Kidney glomerular epithelial cell (primary cell): Measurements from ENCODE around the gene TRIM25.
"Not testable (repeated sequence)": the region's sequence is repeated elsewhere in the genome, so short reads cannot be mapped to it uniquely, and the experiment has no call there.

ENCODE experiments used
- DNase-seq: peaks from one replicate; lab custom pipeline; 2025; lab: John Stamatoyannopoulos, UW

Gene TRIM25

GRCh38 chr17:56913867-56914580 lies at the start of gene TRIM25:
TSS of gene TRIM25 (minus strand) at chr17:56914049. CDS start at chr17:56913988, 61 bp downstream.
- DNase-seq, result peak; percentile 60

- DNase-seq, result peak; percentile 78
Measured at GRCh38 chr17:56960596-56961538, 47.0 kb upstream of the TRIM25 start, which contains the start of gene COIL. TSS of gene COIL (minus strand) at chr17:56961050. CDS start at chr17:56961019, 31 bp downstream.

- no peak for DNase-seq
Measured at GRCh38 chr17:56956992-56957391, 43.1 kb upstream of the TRIM25 start.

GRCh38 chr17:56949595-56949994 lies 35.7 kb upstream of the TRIM25 start:
- DNase-seq, result no peak

- DNase-seq, result no peak
Measured at GRCh38 chr17:56948491-56948890, 34.6 kb upstream of the TRIM25 start.

- no peak for DNase-seq
Measured at GRCh38 chr17:56947741-56948140, 33.9 kb upstream of the TRIM25 start.

GRCh38 chr17:56945938-56946505 lies 32.2 kb upstream of the TRIM25 start:
- no peak for DNase-seq

- DNase-seq, result no peak
Measured at GRCh38 chr17:56943505-56944125, 29.8 kb upstream of the TRIM25 start.

GRCh38 chr17:56939869-56940484 lies 26.1 kb upstream of the TRIM25 start:
- peak; percentile 65 for DNase-seq

- not testable (repeated sequence) for DNase-seq
Measured at GRCh38 chr17:56938206-56938605, 24.4 kb upstream of the TRIM25 start.

- DNase-seq, result no peak
Measured at GRCh38 chr17:56937687-56938086, 23.8 kb upstream of the TRIM25 start.

- DNase-seq, result no peak
Measured at GRCh38 chr17:56936697-56937322, 23.0 kb upstream of the TRIM25 start.

GRCh38 chr17:56935461-56935860 lies 21.6 kb upstream of the TRIM25 start:
- no peak for DNase-seq

- DNase-seq, result no peak
Measured at GRCh38 chr17:56934280-56934679, 20.4 kb upstream of the TRIM25 start.

GRCh38 chr17:56933868-56934267 lies 20.0 kb upstream of the TRIM25 start:
- DNase-seq, result no peak

GRCh38 chr17:56933151-56933745 lies 19.4 kb upstream of the TRIM25 start:
- DNase-seq, result no peak

- no peak for DNase-seq
Measured at GRCh38 chr17:56930739-56931337, 17.0 kb upstream of the TRIM25 start.

- no peak for DNase-seq
Measured at GRCh38 chr17:56929362-56929969, 15.6 kb upstream of the TRIM25 start.

- no peak for DNase-seq
Measured at GRCh38 chr17:56928586-56928985, 14.7 kb upstream of the TRIM25 start.

GRCh38 chr17:56926704-56927103 lies 12.9 kb upstream of the TRIM25 start:
- no peak for DNase-seq
